Stimulated activated CD8-positive, alpha-beta memory T cell treated with anti-CD3 and anti-CD28 coated beads, Interleukin-7, amount 100 ng/mL, for 24 hours (primary cell): Measurements from ENCODE around the gene ZNF543.
A peak's percentile ranks its signal among the peaks of the same experiment; 100 is the strongest.
"Not testable (repeated sequence)": the region's sequence is repeated elsewhere in the genome, so short reads cannot be mapped to it uniquely, and the experiment has no call there.

Experiments used
- DNase-seq: peaks from one replicate; pipeline ENCODE4 v3.0.0-alpha.2; 2020; ENCODE audit warnings: low read depth

The ZNF543 gene

DNA sequence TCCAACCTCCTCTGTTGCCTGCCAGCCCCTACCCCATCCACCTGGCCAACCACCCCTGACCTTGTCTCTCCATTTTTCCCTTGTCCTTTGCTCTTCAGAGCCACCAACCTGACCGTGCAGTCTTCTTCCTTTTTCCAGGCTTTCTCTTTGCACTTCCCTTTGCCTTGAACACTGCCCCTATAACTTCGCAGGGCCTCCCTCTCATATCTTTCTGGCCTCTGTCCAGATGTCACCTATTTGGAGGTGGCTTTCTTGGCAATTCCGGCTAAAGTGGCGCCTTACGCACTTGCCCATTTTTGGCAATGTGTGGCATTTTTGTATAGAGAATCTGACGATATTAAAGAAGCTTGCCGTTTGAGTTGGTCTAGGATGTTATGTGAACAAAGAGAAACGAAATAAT, 844 bp downstream of the ZNF543 start:
- DNase-seq: no peak

DNA sequence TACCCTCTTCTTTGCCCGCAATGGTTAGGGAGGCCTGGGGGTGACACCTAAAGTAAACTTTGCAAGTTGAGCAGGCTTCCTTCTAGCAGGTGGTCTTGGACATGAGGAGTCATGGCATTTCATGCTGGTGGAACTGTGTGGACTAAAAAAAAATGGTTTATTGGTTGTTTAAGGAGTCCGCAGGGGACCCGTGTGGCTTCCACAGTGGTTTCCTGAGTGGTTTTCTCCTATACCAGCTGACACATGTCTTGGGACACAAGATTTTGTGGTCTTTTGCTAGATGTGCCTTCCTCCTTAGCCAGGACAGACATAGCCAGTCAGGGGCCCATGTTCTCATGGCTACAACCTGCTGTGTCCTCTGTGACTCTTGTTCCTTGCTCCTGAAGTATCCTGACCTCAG, 1.5 kb downstream of the ZNF543 start:
- DNase-seq: no peak

DNA sequence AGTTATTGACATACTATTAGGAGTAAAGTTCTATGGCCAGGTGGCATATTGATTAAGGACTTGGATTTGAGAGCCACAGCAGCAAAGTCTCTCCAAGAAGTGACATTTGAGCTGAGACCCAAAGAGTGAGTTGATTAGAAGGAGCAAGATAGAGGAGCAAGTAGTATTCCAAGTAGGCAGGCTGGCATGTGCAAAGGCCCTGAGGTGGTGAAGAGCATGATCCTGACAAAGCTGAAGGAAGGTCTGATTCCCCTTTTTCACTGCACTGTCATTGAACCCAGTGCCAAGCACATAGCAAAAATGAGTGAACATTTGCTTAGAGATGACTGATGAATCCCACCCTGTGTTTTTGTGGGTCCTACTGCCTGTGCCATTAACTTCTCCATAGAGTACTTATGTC, 4.7 kb downstream of the ZNF543 start:
- DNase-seq: no peak

DNA sequence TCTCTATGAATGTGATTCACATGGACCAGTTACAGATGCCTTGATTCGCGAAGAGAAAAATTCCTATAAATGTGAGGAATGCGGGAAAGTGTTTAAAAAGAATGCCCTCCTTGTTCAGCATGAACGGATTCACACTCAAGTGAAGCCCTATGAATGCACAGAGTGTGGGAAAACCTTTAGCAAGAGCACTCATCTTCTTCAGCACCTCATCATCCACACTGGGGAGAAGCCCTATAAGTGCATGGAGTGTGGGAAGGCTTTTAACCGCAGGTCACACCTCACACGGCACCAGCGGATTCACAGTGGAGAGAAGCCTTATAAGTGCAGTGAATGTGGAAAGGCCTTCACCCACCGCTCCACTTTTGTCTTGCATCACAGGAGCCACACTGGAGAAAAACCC, 7.7 kb downstream of the ZNF543 start:
- DNase-seq: no peak

DNA sequence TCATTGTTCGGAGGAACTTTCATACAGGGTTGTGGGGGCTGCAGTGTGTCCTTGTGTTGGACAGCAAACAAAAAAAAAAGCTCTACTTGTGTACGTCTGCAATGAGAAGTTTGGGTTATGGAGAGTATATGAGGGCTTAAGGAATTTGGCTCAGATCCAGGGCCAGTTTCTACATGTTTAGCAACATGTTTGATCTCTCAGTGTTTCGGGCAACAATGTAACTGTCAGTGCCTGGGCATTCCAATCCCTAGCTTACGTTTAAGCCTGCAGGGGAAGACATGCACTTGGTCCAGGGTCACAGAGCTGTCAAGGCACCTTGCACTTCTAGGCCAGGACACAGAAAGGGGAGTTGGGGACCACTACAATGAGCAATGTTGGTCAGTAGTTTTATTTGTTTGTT, 13.9 kb downstream of the ZNF543 start:
- DNase-seq: no peak

DNA sequence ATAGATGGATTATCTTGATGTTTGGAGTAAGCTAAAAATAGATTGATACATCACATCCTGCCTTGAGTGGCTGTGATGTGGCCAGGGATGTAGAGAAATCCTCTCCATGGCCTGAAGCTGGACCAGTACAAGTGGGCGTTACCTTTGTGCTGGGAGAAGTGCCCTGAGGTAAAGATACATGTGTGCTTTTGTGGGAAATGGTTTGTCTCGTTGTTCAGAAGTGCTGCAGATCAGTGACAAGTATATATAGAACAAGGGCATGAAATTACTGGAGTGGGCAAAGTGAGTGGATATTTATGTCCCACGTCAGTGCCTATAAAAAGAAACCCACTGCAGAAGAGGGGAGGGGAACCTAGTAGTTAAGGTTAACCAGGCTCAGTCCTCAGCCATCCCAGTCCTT, 18.6 kb downstream of the ZNF543 start:
- no peak for DNase-seq

DNA sequence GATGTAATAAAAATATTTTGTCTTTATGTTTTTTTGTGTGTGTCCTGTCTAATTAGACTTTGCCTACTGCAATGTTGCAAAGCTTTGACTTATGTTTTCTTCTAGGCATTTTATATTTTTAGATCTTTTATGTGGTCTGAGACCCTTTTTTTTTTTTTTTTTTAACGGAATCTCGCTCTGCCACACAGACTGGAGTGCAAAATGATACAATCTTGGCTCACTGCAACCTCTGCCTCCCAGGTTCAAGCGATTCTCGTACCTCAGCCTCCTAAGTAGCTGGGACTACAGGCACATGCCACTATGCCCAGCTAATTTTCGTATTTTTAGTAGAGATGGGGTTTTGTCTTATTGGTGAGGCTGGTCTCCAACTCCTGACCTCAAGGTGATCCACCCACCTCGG, 22.3 kb downstream of the ZNF543 start:
- no peak for DNase-seq

DNA sequence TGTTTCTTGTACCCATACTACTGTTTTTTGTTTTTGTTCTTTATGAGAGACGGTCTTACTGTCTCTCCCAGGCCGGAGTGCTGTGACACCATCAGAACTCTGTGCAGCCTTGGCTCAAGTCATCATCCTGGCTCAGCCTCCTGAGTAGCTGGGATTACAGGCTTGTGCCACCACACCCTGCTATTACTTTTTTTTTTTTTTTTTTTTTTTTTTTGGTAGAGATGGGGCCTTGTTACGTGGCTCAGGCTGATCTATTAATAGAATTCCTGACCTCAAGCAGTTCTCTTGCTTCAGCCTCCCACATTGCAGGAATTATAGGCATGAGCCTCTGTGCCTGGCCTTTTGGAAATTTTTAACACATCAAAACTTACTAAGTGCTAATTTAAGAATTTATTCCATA, 27.9 kb downstream of the ZNF543 start:
- DNase-seq: no peak

DNA sequence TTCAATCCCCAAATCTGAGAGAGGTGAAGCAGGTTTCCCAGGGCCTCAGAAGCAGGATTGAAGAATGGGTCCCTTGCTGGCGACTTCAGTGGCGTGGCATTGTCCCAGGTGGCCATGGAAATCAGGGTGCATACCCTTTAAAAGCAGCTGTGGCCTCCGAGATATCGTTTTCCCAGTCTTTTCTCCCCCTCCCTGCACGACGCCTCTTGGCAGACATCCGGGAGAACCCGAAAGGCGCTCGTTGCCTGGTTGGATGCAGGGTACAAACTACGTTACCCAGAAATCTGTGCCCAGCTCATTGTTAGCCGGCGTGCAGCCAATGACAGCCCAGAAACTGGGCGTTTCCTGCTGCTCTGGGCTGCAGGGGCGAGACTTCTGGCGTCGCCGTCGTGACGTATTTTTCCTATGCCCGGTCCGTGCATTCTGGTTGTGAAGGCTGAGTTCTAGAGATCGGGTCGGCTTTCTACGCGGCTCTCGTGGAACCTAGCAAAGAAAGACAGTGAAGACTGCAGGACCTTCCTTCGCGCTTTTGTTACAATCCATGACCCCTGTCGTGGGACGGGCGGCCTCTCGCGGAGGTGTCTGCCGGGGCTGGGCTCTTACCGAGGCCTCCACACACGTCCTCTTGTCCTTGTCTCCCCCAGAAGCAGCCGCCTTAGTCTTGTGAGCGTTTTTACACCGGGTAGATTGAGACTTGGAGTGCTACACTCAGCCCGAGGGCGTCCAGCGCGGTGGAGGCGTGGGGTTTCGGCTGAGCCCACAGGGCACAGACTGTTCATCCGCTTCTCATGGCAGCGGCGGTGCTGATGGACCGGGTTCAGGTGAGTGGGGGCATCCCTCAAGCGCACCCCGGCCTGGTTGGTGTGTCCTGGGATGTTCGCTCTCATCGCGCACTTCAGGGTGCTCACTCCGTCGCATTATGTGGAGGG, 30.9 kb downstream of the ZNF543 start, which contains the start of gene ZNF304:
ZNF304 (plus strand) TSS at position 395 of the 929 bp plus-strand sequence; CDS start at position 789, 394 bp downstream.
- peak; percentile 68 for DNase-seq

DNA sequence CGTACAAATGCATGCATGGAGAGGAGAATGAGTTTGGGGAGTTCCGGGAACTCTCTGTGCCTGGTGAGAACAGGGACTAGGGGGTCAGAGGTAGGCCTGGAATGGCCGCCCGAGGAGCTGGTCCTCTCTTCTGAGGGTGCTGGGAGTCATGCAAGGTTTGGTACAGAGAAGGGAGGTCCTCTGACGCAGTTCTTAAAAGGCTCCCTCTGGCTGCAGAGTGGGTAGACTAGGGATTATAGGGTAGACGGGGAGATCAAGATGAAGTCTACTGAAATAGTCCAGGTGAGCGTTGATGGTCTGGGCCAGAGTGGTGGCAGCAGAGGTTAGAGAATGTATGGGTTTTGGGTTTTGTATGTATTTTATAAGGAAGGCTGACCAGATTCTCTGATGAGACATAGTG, 31.6 kb downstream of the ZNF543 start:
- no peak for DNase-seq

DNA sequence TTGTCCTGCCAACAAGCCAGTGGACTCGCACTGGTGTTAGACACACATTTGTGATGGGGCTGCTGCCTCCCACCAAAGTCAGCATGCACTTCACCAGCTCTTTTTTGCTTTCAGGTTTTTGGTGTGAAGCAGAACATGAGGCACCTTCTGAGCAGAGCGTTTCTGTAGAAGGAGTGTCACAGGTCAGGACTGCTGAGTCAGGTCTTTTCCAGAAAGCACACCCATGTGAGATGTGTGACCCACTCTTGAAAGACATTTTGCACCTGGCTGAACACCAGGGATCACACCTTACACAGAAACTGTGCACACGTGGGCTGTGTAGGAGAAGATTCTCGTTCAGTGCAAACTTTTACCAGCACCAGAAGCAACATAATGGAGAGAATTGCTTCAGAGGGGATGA, 35.6 kb downstream of the ZNF543 start:
- DNase-seq: no peak

DNA sequence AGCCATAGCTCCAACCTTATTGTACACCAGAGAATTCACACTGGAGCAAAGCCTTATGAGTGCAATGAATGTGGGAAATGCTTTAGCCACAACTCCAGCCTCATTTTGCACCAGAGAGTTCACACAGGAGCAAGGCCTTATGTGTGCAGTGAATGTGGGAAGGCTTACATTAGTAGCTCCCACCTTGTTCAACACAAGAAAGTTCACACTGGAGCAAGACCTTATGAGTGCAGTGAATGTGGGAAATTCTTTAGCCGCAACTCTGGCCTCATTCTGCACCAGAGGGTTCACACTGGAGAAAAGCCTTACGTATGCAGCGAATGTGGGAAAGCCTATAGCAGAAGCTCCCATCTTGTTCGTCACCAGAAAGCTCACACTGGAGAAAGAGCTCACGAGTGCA, 37.1 kb downstream of the ZNF543 start:
- DNase-seq: no peak

DNA sequence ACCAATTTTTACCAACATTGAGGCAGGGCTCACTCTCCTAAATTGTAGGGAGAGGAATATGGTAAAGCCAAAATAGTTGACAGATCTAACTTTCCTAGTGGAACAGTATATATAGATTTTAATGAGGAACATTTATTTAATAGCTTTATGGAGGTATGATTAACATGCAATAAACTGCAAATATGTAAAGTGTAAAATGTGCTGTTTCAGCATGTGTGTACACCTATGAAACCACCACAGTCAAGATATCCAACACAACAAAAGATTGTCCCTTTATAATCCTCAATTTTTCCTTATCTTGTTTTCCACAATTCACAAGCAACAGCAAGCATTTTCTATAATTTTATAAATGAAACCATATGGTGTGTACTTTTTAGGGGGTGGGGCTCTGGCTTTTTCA, 39.0 kb downstream of the ZNF543 start:
- no peak for DNase-seq

DNA sequence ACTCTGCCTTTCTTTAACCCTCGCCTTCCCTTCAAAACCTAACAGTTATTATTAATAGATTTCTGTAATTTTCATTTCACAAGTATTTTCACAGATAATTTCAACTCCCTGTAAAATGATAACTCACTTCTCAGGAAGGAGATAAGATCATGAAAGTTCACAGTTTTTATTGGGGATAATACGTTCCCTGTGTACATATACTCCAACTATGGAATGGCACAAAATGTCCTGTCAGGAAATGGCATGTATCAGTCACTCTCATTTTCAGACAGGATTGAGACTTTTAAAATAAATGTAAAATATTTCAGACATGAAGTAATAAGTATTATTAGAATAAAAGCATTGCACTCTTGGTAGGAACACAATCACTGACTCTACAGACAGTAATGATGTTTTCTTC, 42.1 kb downstream of the ZNF543 start:
- no peak for DNase-seq

DNA sequence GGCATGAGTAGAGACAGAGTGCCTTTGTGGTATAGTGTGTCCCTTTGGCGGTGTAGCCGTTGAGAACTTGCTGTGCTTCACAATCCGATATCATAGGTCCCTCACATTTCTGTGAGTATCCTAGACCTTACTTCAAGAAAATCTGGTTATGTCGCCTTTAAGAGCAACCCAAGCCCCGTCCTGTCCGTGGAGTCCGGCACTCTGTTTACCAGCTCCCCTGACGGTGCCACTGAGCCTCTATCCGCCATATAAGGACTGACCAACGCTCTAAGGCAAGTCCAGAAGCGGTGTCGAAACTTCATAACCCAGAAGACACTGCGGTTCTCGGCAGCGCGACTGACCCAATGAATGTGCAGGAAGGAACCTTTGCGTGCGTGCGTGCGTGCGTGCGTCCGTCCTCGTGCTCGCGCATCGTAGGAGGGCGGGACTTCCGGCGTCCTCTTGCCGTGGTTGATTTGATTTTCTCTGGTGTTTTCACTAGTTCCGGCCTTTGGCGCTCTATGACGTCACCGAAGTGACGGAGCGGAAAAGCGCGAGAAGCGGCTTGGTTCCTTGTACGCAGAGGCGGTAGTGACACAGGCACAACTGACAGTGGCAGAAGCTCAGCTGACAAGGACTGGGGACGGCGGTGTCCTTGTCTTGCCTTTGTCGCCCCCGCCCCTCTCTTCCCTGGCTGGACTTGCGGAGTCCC, 42.9 kb downstream of the ZNF543 start, which contains the start of the genes TRAPPC2B and ZNF547:
TRAPPC2B (plus strand) TSS at position 555 of the 691 bp plus-strand sequence. CDS start 1,283 bp downstream, outside the sequence.
ZNF547 (plus strand) TSS at position 555 of the 691 bp plus-strand sequence. CDS start 5,005 bp downstream, outside the sequence.
- DNase-seq: peak; percentile 94

DNA sequence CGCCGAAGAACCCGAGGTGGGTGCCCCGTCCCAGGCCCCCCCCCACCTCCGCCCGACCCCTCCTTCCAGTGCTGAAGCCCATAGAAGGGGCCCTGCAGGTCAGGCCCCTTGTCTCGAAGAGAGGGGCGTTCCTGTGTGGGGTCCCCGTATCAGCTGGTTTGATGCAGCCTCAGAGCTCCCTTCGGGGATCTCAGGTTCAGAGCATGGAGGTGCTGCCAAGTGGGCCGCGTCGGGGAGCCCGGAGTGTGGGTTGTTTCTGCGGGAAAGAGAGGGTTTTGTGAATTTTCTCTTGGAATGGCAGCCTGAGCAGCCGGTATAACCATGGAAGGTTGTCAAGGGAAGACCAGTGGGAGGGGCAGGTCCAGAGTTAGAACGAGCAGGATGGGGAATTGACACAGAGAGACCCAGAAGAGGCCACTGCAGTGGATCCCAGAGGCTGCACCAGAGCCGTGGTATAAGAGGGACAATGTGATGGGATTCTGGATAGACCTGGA, 43.5 kb downstream of the ZNF543 start:
- DNase-seq: no peak

DNA sequence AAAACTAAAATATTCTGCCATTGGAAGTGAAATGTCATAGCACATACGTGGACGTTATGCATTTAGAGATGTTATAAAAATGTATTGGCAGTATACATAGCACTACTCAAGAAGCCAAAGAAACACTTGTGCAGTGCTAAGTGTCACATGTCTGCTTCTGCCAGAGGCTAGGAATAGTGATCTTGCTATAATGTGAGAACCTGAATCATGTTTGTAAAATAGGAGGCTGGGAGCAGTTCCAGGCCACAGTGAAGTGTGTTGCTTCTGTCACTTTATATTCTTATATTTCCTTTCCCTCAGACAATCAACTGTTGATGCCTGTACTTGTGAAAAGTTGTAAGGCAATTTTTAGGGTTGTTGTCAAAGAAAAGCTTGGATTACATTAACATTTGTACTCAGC, 46.5 kb downstream of the ZNF543 start:
- DNase-seq: no peak

DNA sequence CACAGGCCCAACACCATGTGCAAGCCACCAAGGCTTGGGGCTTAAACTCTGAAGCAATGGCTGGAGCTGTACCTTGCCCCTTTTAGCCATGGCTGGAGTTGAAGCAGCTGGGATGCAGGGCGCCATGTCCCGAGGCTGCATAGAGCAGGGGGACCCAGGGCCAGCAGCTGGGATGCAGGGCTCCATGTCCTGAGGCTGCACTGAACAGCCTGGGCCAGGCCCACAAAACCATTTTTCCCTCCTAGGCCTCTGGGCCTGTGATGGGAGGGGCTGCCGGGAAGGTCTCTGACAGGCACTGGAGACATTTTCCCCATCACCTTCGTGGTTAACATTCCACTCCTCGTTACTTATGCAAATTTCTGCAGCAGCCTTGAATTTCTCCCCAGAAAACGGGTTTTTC, 53.9 kb downstream of the ZNF543 start:
- no peak for DNase-seq

DNA sequence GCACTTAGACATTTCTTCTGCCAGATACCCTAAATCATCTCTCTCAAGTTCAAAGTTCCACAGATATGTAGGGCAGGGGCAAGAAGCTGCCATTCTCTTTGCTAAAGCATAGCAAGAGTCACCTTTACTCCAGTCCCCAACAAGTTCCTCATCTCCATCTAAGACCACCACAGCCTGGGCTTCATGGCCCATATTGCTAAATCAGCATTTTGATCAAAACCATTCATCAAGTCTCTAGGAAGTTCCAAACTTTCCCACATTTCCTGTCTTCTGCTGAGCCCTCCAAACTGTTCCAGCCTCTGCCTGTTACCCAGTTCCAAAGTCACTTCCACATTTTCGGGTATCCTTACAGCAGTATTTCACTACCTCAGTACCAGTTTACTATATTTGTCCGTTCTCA, 54.4 kb downstream of the ZNF543 start:
- not testable (repeated sequence) for DNase-seq

DNA sequence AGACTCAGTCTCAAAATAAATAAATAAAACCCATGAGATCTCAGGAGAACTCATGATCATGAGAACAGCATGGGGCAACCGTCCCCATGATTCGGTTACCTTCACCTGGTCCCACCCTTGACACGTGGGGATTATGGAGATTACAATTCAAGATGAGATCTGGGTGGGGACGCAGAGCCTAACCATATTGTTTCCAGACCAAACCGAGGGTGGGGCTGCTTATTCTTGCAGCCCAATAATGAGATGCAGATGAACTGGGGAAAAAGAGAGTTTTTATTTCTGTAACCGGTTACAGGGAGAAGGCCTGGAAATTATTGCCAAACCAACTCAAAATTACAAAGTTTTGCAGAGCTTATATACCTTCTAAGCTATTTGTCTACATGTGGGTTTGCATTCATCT, 55.9 kb downstream of the ZNF543 start:
- no peak for DNase-seq

DNA sequence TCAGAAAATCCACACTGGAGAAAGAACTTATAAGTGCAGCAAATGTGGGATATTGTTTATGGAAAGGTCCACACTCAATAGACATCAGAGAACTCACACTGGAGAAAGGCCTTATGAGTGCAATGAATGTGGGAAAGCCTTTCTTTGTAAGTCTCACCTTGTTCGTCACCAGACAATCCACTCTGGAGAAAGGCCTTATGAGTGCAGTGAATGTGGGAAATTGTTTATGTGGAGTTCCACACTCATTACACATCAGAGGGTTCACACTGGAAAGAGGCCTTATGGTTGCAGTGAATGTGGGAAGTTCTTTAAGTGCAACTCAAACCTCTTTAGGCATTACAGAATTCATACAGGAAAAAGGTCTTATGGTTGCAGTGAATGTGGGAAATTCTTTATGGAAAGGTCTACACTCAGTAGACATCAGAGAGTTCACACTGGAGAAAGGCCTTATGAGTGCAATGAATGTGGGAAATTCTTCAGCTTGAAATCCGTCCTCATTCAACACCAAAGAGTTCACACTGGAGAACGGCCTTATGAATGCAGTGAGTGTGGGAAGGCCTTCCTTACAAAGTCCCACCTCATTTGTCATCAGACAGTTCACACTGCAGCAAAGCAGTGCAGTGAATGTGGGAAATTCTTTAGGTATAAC, 57.4 kb downstream of the ZNF543 start:
- no peak for DNase-seq
